Ovary (tissue), 3 donors: ENCODE results near the gene SRPK3.

Experiments used
- EP300 ChIP-seq: sonication (generic); formaldehyde crosslinking; IDR thresholded peaks from one replicate; pipeline ENCODE4 v1.6.1; 2017; ENCODE audit warnings: antibody characterized with exemption
- POLR2A ChIP-seq: fragments of 450-650 bp; IDR thresholded peaks from one replicate; pipeline ENCODE4 v1.6.1; 2017; ENCODE audit warnings: antibody characterized with exemption, mild to moderate bottlenecking, moderate library complexity
- TF ChIP-seq, protein P1 (sequence below), 3 donors: fragments of 450-650 bp in 2 of 3; fragments of 200-600 bp in 1 of 3; IDR thresholded peaks; one replicate each; pipeline versions ENCODE4 v1.5.1 to v1.8.0; 2016 to 2022; ENCODE audit warnings: antibody characterized with exemption in 3 of 3, mild to moderate bottlenecking in 1 of 3
- donor health status: DM: no; HTN: no; CAD: no.

GRCh38 chrX:153832728-153833127 is 51.9 kb downstream of the SRPK3 start:
- TF ChIP-seq, protein P1, sequence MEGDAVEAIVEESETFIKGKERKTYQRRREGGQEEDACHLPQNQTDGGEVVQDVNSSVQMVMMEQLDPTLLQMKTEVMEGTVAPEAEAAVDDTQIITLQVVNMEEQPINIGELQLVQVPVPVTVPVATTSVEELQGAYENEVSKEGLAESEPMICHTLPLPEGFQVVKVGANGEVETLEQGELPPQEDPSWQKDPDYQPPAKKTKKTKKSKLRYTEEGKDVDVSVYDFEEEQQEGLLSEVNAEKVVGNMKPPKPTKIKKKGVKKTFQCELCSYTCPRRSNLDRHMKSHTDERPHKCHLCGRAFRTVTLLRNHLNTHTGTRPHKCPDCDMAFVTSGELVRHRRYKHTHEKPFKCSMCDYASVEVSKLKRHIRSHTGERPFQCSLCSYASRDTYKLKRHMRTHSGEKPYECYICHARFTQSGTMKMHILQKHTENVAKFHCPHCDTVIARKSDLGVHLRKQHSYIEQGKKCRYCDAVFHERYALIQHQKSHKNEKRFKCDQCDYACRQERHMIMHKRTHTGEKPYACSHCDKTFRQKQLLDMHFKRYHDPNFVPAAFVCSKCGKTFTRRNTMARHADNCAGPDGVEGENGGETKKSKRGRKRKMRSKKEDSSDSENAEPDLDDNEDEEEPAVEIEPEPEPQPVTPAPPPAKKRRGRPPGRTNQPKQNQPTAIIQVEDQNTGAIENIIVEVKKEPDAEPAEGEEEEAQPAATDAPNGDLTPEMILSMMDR (IDR thresholded peaks at IDR 0.05) = no peak
- no peak for TF ChIP-seq POLR2A
- no peak for TF ChIP-seq EP300
